T-helper 9 cell (primary cell): ENCODE results near the gene PCCA.

Experiments
- DNase-seq: peaks from one replicate; pipeline ENCODE4 v3.0.0-alpha.2; 2020

PCCA gene

DNA sequence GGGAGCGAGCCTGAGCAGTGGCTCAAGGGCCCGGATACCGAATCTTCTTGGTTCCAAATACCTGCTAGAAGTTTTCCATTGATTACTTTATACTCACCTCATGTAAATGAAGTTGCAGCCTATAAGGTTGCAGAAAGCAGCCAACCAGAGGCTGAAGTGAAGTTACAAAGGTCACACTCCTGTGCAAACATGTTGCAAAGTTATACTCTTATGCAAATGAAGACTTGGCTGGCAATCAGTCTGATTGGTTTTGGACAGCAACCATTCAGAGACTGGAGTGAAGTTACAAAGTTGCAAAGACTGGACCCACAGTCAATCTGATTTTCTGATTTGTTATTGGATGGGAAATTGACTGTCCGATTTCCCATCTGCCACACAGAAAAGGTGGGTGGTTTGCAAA lies 347.2 kb downstream of the PCCA start:
- no peak for DNase-seq

DNA sequence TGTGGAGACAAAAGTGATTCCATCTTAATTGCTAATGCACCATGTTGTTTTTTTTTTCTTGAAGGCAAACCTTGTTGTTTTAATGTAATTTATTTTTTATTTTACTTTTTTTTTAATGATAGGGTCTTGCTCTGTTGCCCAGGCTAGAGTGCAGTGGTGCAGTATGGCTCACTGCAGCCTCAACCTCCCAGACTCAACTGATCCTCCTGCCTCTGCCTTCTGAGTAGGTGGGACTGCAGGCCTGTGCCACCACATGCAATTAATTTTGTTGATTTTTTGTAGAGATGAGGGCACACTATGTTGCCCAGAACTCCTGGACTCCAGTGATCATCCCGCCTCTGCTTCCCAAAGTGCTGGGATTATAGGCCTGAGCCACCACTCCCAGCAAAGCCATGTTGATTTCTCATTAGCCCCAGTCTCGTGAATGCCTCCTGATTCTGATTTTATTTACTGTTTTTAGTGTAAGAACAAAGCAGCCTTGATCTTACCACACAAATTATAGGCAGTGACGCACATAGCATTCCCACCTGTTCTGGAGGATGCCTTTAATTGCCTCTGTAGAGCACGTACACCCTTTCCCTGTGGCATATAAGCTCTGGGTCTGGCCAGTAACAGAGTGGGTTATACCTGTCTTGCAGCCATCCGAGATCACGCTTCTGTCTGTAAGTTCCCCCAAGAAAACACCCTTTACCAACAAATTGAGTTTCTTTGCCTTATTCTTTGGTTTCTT lies 349.3 kb downstream of the PCCA start:
- no peak for DNase-seq

GRCh38 chr13:100439247-100439970 lies 350.5 kb downstream of the PCCA start:
- DNase-seq = no peak

GRCh38 chr13:100440751-100441425 lies 352.0 kb downstream of the PCCA start:
- no peak for DNase-seq

DNA sequence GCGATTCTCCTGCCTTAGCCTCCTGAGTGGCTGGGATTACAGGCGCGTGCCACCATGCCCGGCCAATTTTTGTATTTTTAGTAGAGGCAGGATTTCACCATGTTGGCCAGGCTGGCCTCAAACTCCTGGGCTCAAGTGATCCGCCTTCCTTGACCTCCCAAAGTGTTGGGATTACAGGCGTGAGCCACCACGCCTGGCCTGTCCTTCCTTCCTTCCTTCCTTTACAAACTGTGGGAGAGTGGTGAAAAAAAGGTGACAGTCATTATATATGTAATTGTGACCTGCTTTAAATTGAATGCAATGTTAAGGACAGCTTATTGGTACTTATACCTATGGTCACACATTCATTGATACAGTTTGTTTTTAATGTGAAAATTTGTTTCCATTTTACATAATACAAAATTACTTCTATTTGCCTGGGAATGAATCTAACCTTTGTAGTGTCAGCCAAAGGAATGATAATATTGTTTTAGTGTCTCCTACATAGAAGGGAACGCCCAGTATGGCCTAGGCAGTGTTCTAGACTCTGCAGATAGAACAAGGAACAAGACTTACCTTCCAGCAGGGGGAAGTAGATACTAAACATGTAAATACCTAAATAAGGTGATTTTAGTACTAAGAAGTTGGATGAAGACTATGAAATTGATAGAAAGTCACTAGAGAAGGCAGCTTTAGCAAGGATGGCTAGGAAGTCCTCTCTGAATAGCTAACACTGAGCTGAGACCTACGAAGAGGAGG lies 353.4 kb downstream of the PCCA start:
- DNase-seq = no peak

GRCh38 chr13:100443278-100443997 lies 354.5 kb downstream of the PCCA start:
- DNase-seq = no peak

- no peak for DNase-seq
Measured at GRCh38 chr13:100443998-100444328, 355.1 kb downstream of the PCCA start.

- no peak for DNase-seq
Measured at GRCh38 chr13:100447831-100448230, 358.9 kb downstream of the PCCA start.

GRCh38 chr13:100451923-100452322 lies 363.0 kb downstream of the PCCA start:
- no peak for DNase-seq

DNA sequence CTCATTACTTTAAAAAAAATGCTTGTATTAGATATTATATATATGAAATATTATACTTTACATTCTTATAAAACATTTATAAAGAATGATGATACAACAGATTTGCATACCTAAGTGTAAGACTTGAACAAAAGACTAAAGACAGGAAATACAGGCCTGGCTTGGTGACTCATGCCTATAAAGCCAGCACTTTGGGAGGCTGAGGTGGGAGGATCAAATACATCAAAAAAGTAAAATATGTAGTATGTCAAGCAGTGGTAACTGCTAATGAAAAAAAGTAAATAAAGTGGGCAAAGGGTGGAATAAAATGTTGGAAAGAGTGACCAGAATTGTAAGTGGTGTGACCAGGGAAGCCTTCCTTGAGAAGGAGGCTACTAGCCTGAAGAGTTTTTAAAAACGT lies 366.0 kb downstream of the PCCA start:
- DNase-seq = no peak

GRCh38 chr13:100458673-100459072 lies 369.8 kb downstream of the PCCA start:
- no peak for DNase-seq

- DNase-seq = no peak
Measured at GRCh38 chr13:100459747-100460146, 370.9 kb downstream of the PCCA start.

GRCh38 chr13:100460266-100460665 lies 371.4 kb downstream of the PCCA start:
- DNase-seq = no peak

DNA sequence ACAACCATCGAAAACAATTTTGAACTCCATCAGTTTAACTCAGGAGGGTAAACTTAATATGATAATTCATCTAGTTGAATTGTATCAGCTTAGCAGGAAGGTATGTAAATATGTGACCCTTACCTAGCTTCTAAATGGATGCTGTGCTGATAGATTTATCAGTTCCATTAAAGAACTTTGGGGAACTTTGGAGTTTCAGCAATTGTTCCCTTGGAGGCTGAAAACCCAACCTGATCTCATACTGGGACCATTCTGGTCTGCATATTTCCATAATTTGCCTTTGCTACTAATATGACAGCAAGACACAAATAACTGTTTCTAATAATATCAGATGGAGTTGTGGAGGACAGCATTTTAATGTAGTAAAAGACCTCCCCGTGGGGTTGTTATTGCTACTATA lies 371.9 kb downstream of the PCCA start:
- DNase-seq = no peak

GRCh38 chr13:100461309-100462030 lies 372.6 kb downstream of the PCCA start:
- no peak for DNase-seq

- no peak for DNase-seq
Measured at GRCh38 chr13:100464006-100464405, 375.1 kb downstream of the PCCA start.

GRCh38 chr13:100465558-100465957 lies 376.7 kb downstream of the PCCA start:
- no peak for DNase-seq

DNA sequence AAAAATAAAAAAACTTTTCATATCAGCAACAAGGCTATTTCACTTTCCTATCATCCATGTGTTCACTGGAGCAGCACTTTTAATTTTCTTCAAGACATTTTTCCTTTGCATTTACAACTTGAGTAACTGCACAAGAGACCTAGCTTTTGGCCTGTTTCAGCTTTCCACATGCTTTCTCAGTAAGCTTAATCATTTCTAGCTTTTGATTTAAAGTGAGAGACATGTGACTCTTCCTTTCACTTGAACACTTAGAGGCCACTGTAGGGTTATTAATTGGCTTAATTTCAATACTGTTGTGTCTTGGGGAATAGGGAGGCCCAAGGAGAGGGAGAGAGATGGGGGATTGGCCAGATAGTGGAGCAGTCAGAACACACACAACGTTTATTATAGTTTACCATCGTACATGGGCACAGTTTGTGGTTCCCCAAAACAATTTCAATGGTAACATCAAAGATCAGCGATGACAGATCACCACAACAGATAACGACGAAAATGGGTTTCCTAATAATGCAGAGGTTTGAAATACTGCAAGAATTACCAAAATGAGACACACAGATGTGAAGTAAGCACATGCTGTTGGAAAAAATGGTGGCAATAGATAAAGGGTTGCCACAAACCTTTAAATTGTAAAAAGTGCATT lies 382.1 kb downstream of the PCCA start:
- DNase-seq = no peak

DNA sequence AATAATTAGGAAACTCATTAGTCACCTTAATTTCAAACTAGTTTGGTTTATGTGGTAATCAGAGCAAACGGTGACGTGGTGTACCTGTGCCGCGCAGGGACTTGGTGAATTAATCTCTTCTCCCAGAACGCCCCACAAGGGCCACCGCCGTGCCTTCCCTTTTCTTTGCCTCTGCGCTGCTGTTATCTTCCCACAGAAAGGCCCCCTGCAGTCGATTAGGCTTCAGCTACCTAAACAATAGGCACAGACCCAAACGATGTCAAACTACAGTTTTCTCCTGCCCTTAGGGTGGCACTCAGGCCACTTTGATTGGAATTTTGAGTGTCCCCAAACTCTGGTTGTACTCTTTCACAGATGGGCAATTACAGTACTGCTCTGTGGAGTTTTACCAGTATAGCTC lies 384.2 kb downstream of the PCCA start:
- no peak for DNase-seq

GRCh38 chr13:100473501-100474044 lies 384.7 kb downstream of the PCCA start:
- DNase-seq = no peak

DNA sequence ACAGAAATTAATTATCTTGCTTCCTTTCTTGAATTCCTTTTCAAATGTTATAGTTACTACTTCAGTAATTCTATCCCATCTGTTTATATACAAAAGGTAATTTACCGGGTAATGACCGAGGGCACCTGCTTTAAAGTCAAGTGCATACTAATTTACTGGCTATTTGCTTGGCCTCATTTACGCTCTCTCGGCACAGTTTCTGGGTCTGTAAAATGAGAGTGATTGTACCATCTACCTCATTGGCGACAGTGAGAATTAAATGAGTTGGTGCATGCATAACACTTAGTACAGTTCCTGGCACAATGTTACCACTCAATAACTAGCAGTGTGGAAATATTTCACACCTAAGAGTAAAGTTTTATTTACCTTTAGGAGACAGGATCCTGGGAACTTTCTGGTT lies 388.1 kb downstream of the PCCA start:
- no peak for DNase-seq
